Activated CD8-positive, alpha-beta memory T cell treated with anti-CD3 and anti-CD28 coated beads, Interleukin-2, amount 50 U/mL, for 24 hours (primary cell): ENCODE results near the gene IL17RD.

Experiments used
- DNase-seq: peaks from one replicate; pipeline ENCODE4 v3.0.0-alpha.2; 2020; ENCODE audit errors: extremely low read depth

Gene IL17RD

GRCh38 chr3:57158813-57159738 is 6.1 kb downstream of the IL17RD start:
- no peak for DNase-seq

- DNase-seq = no peak
Observed at GRCh38 chr3:57158325-57158724, 6.8 kb downstream of the IL17RD start.

- DNase-seq = no peak
Observed at GRCh38 chr3:57157545-57157944, 7.6 kb downstream of the IL17RD start.

GRCh38 chr3:57155310-57155643 is 9.9 kb downstream of the IL17RD start:
- DNase-seq = no peak

GRCh38 chr3:57154470-57155309 is 10.5 kb downstream of the IL17RD start:
- DNase-seq = no peak

GRCh38 chr3:57152151-57153143 is 12.7 kb downstream of the IL17RD start:
- DNase-seq = no peak

GRCh38 chr3:57151749-57152148 is 13.4 kb downstream of the IL17RD start:
- DNase-seq = no peak

GRCh38 chr3:57151021-57151449 is 14.1 kb downstream of the IL17RD start:
- no peak for DNase-seq

GRCh38 chr3:57150113-57150581 is 15.0 kb downstream of the IL17RD start:
- DNase-seq = no peak

GRCh38 chr3:57147071-57147470 is 18.1 kb downstream of the IL17RD start:
- no peak for DNase-seq

- DNase-seq = no peak
Observed at GRCh38 chr3:57145852-57146251, 19.3 kb downstream of the IL17RD start.

GRCh38 chr3:57144952-57145351 is 20.2 kb downstream of the IL17RD start:
- no peak for DNase-seq

- no peak for DNase-seq
Observed at GRCh38 chr3:57143886-57144459, 21.2 kb downstream of the IL17RD start.

GRCh38 chr3:57142411-57142723 is 22.8 kb downstream of the IL17RD start:
- no peak for DNase-seq

GRCh38 chr3:57141719-57142410 is 23.3 kb downstream of the IL17RD start:
- DNase-seq = no peak

- DNase-seq = no peak
Observed at GRCh38 chr3:57140894-57141293, 24.3 kb downstream of the IL17RD start.

- no peak for DNase-seq
Observed at GRCh38 chr3:57135964-57136719, 29.0 kb downstream of the IL17RD start.

- DNase-seq = no peak
Observed at GRCh38 chr3:57133157-57133556, 32.0 kb downstream of the IL17RD start.

- DNase-seq = no peak
Observed at GRCh38 chr3:57132674-57133073, 32.5 kb downstream of the IL17RD start.

GRCh38 chr3:57131210-57131588 is 34.0 kb downstream of the IL17RD start:
- DNase-seq = no peak
